ENCODE measurements around the gene PNPT1.
A peak's percentile ranks its signal among the peaks of the same experiment; 100 is the strongest.

DNA sequence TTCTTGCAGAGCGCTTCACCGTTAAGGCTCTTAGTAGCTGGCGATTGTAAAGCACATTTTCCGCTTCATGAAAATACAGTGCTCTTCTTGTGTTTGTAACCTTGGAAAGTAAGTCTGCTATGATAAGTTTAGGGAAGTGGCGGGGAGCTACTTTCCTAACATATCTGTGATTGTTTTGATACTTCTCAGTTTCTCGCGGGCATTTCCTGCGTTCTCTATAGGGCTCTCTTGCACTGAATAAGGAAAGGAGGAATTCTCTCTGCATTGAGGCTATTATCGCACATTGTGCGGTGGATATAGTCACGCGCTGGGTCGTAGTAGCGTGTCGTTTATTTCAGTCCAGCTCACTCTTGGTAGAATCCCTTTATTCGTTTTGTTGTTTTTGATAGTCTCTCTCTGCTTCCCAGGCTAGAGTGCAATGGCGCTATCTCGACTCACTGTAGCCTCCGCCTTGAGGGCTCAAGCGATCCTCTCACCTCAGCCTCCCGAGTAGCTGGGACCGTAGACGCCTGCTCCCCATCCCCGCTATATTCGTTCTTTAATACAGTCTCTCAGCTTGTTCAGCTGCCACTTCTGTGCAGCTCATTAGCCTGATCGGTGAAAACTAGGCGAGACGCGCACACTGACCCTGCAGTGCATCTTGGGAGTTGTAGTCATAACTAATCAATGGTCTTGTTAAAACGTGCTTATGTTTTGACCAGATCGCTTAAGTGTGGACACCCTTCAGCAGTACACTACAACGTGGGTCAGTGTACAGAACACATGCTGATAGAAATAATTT lies 75.2 kb downstream of the PNPT1 start:
- peak in 1 of 4 donors; percentile 19 for TF ChIP-seq POLR2A (IDR thresholded peaks at IDR 0.05)
- TF ChIP-seq, protein P1, sequence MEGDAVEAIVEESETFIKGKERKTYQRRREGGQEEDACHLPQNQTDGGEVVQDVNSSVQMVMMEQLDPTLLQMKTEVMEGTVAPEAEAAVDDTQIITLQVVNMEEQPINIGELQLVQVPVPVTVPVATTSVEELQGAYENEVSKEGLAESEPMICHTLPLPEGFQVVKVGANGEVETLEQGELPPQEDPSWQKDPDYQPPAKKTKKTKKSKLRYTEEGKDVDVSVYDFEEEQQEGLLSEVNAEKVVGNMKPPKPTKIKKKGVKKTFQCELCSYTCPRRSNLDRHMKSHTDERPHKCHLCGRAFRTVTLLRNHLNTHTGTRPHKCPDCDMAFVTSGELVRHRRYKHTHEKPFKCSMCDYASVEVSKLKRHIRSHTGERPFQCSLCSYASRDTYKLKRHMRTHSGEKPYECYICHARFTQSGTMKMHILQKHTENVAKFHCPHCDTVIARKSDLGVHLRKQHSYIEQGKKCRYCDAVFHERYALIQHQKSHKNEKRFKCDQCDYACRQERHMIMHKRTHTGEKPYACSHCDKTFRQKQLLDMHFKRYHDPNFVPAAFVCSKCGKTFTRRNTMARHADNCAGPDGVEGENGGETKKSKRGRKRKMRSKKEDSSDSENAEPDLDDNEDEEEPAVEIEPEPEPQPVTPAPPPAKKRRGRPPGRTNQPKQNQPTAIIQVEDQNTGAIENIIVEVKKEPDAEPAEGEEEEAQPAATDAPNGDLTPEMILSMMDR (IDR thresholded peaks at IDR 0.05): no peak

Data from esophagus squamous epithelium (tissue), 4 donors.